HEK293 (cell line): ENCODE results near the gene SCFD2.
A peak's percentile ranks its signal among the peaks of the same experiment; 100 is the strongest.

Experiments
- CTCF ChIA-PET: fragments of 350-600 bp; formaldehyde crosslinking; extraction: SDS; loops from one replicate; lab custom pipeline; 2021; ENCODE audit warnings: antibody characterized with exemption; lab: Yijun Ruan, JAX
- POLR2A ChIA-PET: fragments of 300-600 bp; formaldehyde crosslinking; extraction: SDS; loops from one replicate; lab custom pipeline; 2020; ENCODE audit warnings: antibody characterized with exemption, inconsistent platforms; lab: Yijun Ruan, JAX
- H3K27ac ChIP-seq: fragments of 200-500 bp; sonication (Bioruptor generic); 2 replicates; pipeline ENCODE4 v1.5.1; 2014; ENCODE audit warnings: low read depth, low read length, control low read depth, inconsistent platforms; ENCODE audit errors: extremely low read depth
- H3K36me3 ChIP-seq, 2 experiments: fragments of 200-500 bp in 1 of 2; sonication (Bioruptor generic) in 1 of 2; 1 replicate in 1 of 2; 2 replicates in 1 of 2; pipeline ENCODE4 v1.5.1; 2014 to 2017; ENCODE audit warnings: inconsistent platforms in 2 of 2, low read length in 2 of 2; ENCODE audit not compliant: control insufficient read depth in 2 of 2, insufficient read depth in 1 of 2
- H3K4me1 ChIP-seq: fragments of 200-500 bp; sonication (Bioruptor generic); 2 replicates; pipeline ENCODE4 v1.5.1; 2014; ENCODE audit warnings: mild to moderate bottlenecking, low read length, inconsistent platforms; ENCODE audit not compliant: control insufficient read depth, insufficient read depth
- H3K4me3 ChIP-seq: 2 replicates; pipeline ENCODE4 v1.5.1; 2011; ENCODE audit warnings: low read depth, mild to moderate bottlenecking, control low read depth, low read length, moderate library complexity
- H3K9me3 ChIP-seq: fragments of 200-500 bp; sonication (Bioruptor generic); 2 replicates; pipeline ENCODE4 v1.5.1; 2014; ENCODE audit warnings: low read depth, low read length, inconsistent platforms; ENCODE audit not compliant: control insufficient read depth, insufficient read depth
- BCL11B ChIP-seq: fragments of 450-650 bp; formaldehyde crosslinking; IDR thresholded peaks from 2 replicates; pipeline ENCODE4 v1.5.1; 2016; ENCODE audit warnings: low read depth, missing biosample characterization, missing genetic modification characterization
- EGR2 ChIP-seq: fragments of 450-650 bp; formaldehyde crosslinking; IDR thresholded peaks from 2 replicates; pipeline ENCODE4 v1.5.1; 2016; ENCODE audit warnings: low read depth, missing biosample characterization, missing genetic modification characterization
- FEZF1 ChIP-seq: fragments of 450-650 bp; formaldehyde crosslinking; IDR thresholded peaks from 2 replicates; pipeline ENCODE4 v1.5.1; 2016; ENCODE audit warnings: missing biosample characterization, missing genetic modification characterization
- HOXC10 ChIP-seq: sonication (generic); formaldehyde crosslinking; IDR thresholded peaks from 2 replicates; pipeline ENCODE4 v1.8.1; 2023; ENCODE audit warnings: mild to moderate bottlenecking, missing genetic modification reagents
- IKZF3 ChIP-seq: fragments of 450-650 bp; IDR thresholded peaks from 2 replicates; pipeline ENCODE4 v1.5.0; 2018; ENCODE audit warnings: missing biosample characterization, mild to moderate bottlenecking, missing genetic modification characterization, moderate library complexity
- KLF1 ChIP-seq: fragments of 450-650 bp; formaldehyde crosslinking; IDR thresholded peaks from 2 replicates; pipeline ENCODE4 v1.5.1; 2016; ENCODE audit warnings: missing biosample characterization, missing genetic modification characterization
- KLF9 ChIP-seq: fragments of 450-650 bp; formaldehyde crosslinking; IDR thresholded peaks from 2 replicates; pipeline ENCODE4 v1.5.1; 2016; ENCODE audit warnings: missing biosample characterization, missing genetic modification characterization, low read depth
- PRDM2 ChIP-seq: fragments of 450-650 bp; formaldehyde crosslinking; IDR thresholded peaks from 2 replicates; pipeline ENCODE4 v1.5.1; 2016; ENCODE audit warnings: missing biosample characterization, missing genetic modification characterization, borderline replicate concordance
- RBAK ChIP-seq: fragments of 450-650 bp; formaldehyde crosslinking; IDR thresholded peaks from 2 replicates; pipeline ENCODE4 v1.5.1; 2016; ENCODE audit warnings: missing biosample characterization, missing genetic modification characterization
- SETDB1 ChIP-seq: IDR thresholded peaks from one replicate; pipeline ENCODE4 v1.6.1; 2017; ENCODE audit warnings: mild to moderate bottlenecking, low read length, moderate library complexity, mixed read lengths; ENCODE audit not compliant: insufficient read length
- TCF7L2 ChIP-seq: IDR thresholded peaks from 2 replicates; pipeline ENCODE4 v1.6.1; 2011; ENCODE audit warnings: low read depth, mild to moderate bottlenecking, inconsistent platforms, low read length, moderate library complexity, borderline replicate concordance
- ZBTB17 ChIP-seq: fragments of 450-650 bp; formaldehyde crosslinking; IDR thresholded peaks from 2 replicates; pipeline ENCODE4 v1.5.1; 2016; ENCODE audit warnings: missing biosample characterization, missing genetic modification characterization
- ZBTB6 ChIP-seq: fragments of 450-650 bp; formaldehyde crosslinking; IDR thresholded peaks from 2 replicates; pipeline ENCODE4 v1.5.1; 2017; ENCODE audit warnings: missing biosample characterization, missing genetic modification characterization
- ZFP37 ChIP-seq: fragments of 450-650 bp; formaldehyde crosslinking; IDR thresholded peaks from 2 replicates; pipeline ENCODE4 v1.5.1; 2016; ENCODE audit warnings: missing biosample characterization, missing genetic modification characterization
- ZIC2 ChIP-seq: fragments of 450-650 bp; formaldehyde crosslinking; IDR thresholded peaks from 2 replicates; pipeline ENCODE4 v1.5.1; 2016; ENCODE audit warnings: missing biosample characterization, missing genetic modification characterization
- ZNF175 ChIP-seq: fragments of 450-650 bp; formaldehyde crosslinking; IDR thresholded peaks from 2 replicates; pipeline ENCODE4 v1.5.1; 2016; ENCODE audit warnings: missing biosample characterization, missing genetic modification characterization
- ZNF302 ChIP-seq: fragments of 450-650 bp; formaldehyde crosslinking; IDR thresholded peaks from 2 replicates; pipeline ENCODE4 v1.5.1; 2016; ENCODE audit warnings: missing biosample characterization, missing genetic modification characterization, low read depth
- ZNF404 ChIP-seq: fragments of 450-650 bp; formaldehyde crosslinking; IDR thresholded peaks from 2 replicates; pipeline ENCODE4 v1.5.1; 2017; ENCODE audit warnings: missing biosample characterization, missing genetic modification characterization
- ZNF501 ChIP-seq: fragments of 450-650 bp; formaldehyde crosslinking; IDR thresholded peaks from 2 replicates; pipeline ENCODE4 v1.5.1; 2016; ENCODE audit warnings: missing biosample characterization, missing genetic modification characterization
- ZNF514 ChIP-seq: fragments of 450-650 bp; formaldehyde crosslinking; IDR thresholded peaks from 2 replicates; pipeline ENCODE4 v1.5.1; 2016; ENCODE audit warnings: missing biosample characterization, missing genetic modification characterization
- ZNF548 ChIP-seq: fragments of 450-650 bp; formaldehyde crosslinking; IDR thresholded peaks from 2 replicates; pipeline ENCODE4 v1.5.1; 2016; ENCODE audit warnings: missing biosample characterization, missing genetic modification characterization
- ZNF629 ChIP-seq: fragments of 450-650 bp; formaldehyde crosslinking; IDR thresholded peaks from 2 replicates; pipeline ENCODE4 v1.5.1; 2017; ENCODE audit warnings: missing biosample characterization, missing genetic modification characterization
- ZXDB ChIP-seq: fragments of 450-650 bp; formaldehyde crosslinking; IDR thresholded peaks from 2 replicates; pipeline ENCODE4 v1.5.1; 2016; ENCODE audit warnings: missing biosample characterization, missing genetic modification characterization
- TF ChIP-seq, protein P1 (sequence below): fragments of 450-650 bp; formaldehyde crosslinking; IDR thresholded peaks from 2 replicates; pipeline ENCODE4 v1.5.1; 2016; ENCODE audit warnings: missing biosample characterization, missing genetic modification characterization
- TF ChIP-seq, protein P2 (sequence below): fragments of 450-650 bp; formaldehyde crosslinking; IDR thresholded peaks from 2 replicates; pipeline ENCODE4 v1.5.1; 2017; ENCODE audit warnings: missing biosample characterization, missing genetic modification characterization
- TF ChIP-seq, protein P3 (sequence below): fragments of 450-650 bp; formaldehyde crosslinking; IDR thresholded peaks from 2 replicates; pipeline ENCODE4 v1.5.1; 2016; ENCODE audit warnings: missing biosample characterization, missing genetic modification characterization, borderline replicate concordance

Gene SCFD2

DNA sequence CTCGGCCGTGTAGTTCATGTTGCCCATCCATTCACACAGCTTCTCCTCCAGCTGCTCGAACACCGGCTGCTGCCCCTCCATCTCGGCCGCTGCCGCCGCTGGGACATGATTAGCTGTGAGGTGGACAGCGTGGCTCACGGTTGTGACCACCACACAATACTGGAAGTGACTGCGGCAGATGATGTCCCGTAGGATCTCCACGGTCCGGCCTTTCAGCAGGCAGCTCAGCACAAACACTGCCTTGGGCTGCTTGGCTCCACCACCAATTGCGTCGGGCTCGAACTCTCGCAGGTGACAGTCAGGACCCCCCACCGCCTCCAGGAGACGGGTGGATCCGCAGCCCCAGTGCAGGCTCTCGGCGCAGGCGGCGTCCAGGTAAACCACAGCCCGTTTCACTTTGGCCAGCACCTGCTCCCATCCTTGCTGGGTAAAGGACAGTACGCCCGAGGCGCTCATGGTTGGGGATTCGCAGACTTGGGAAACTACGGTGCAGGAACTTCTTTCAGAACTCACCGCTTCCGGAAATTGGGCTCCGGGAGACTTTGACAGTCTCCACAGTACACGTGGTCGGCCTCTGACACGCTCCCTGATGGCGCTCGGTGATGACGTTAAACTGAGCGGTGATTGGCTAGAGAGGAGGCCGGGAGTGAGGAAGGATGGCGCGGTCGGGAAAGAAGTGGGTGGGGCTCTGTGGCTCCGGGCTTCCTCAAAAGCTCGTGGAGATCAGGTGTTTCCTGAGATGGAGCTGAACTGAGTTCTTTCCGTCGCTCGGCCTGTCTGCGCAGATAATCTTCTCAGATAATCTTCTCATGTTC is at the start of gene SCFD2:
SCFD2 (minus strand) TSS at position 576 of the 815 bp plus-strand sequence.
- Histone ChIP-seq H3K27ac (no peak within 1 kb of the TSS; the same call in 1 of the 2 replicates), H3K4me3 (peak within 1 kb of the TSS; percentile 57), H3K36me3 (no peaks in the 10 kb centered on the region), H3K9me3 (no peaks in the 10 kb centered on the region), H3K4me1 (no peaks in the 10 kb centered on the region)
- CTCF ChIA-PET, result no interaction called here
- POLR2A ChIA-PET, result no interaction called here
- TF ChIP-seq IKZF3 (tag by site-specific recombination), result peak; percentile 82
- TF ChIP-seq, protein P1, sequence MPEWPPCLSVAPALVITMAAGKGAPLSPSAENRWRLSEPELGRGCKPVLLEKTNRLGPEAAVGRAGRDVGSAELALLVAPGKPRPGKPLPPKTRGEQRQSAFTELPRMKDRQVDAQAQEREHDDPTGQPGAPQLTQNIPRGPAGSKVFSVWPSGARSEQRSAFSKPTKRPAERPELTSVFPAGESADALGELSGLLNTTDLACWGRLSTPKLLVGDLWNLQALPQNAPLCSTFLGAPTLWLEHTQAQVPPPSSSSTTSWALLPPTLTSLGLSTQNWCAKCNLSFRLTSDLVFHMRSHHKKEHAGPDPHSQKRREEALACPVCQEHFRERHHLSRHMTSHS (tag by site-specific recombination), result no peak
- peak; percentile 48; the same call in 1 of the 2 replicates for TF ChIP-seq ZNF629
- TF ChIP-seq EGR2, result 0 out of 2 replicates have a peak, but pooled peaks have one; percentile 4
- no peak for TF ChIP-seq ZNF514 (tag by site-specific recombination)
- TF ChIP-seq ZXDB (tag by site-specific recombination), result peak; percentile 55; the same call in 1 of the 2 replicates
- TF ChIP-seq KLF1 (tag by site-specific recombination), result no peak
- peak; percentile 76 for TF ChIP-seq TCF7L2
- TF ChIP-seq SETDB1, result peak; percentile 27
- no peak for TF ChIP-seq PRDM2 (tag by site-specific recombination)
- TF ChIP-seq ZBTB6 (tag by site-specific recombination), result no peak
- no peak for TF ChIP-seq ZNF548
- no peak for TF ChIP-seq BCL11B
- no peak for TF ChIP-seq ZNF404 (tag by site-specific recombination)
- TF ChIP-seq KLF9 (tag by site-specific recombination), result peak; percentile 81
- TF ChIP-seq ZNF302 (tag by site-specific recombination), result no peak
- no peak for TF ChIP-seq FEZF1 (tag by site-specific recombination)
- TF ChIP-seq HOXC10 (CRISPR knock-in tag), result no peak
- no peak for TF ChIP-seq ZNF175 (tag by site-specific recombination)
- no peak for TF ChIP-seq ZNF501 (tag by site-specific recombination)
- TF ChIP-seq ZIC2 (tag by site-specific recombination), result no peak
- TF ChIP-seq, protein P2, sequence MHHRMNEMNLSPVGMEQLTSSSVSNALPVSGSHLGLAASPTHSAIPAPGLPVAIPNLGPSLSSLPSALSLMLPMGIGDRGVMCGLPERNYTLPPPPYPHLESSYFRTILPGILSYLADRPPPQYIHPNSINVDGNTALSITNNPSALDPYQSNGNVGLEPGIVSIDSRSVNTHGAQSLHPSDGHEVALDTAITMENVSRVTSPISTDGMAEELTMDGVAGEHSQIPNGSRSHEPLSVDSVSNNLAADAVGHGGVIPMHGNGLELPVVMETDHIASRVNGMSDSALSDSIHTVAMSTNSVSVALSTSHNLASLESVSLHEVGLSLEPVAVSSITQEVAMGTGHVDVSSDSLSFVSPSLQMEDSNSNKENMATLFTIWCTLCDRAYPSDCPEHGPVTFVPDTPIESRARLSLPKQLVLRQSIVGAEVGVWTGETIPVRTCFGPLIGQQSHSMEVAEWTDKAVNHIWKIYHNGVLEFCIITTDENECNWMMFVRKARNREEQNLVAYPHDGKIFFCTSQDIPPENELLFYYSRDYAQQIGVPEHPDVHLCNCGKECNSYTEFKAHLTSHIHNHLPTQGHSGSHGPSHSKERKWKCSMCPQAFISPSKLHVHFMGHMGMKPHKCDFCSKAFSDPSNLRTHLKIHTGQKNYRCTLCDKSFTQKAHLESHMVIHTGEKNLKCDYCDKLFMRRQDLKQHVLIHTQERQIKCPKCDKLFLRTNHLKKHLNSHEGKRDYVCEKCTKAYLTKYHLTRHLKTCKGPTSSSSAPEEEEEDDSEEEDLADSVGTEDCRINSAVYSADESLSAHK (tag by site-specific recombination), result no peak
- TF ChIP-seq ZBTB17 (tag by site-specific recombination), result peak; percentile 64; the same call in 1 of the 2 replicates
- TF ChIP-seq RBAK (tag by site-specific recombination), result no peak
- 0 out of 2 replicates have a peak, but pooled peaks have one; percentile 32 for TF ChIP-seq ZFP37
- TF ChIP-seq, protein P3, sequence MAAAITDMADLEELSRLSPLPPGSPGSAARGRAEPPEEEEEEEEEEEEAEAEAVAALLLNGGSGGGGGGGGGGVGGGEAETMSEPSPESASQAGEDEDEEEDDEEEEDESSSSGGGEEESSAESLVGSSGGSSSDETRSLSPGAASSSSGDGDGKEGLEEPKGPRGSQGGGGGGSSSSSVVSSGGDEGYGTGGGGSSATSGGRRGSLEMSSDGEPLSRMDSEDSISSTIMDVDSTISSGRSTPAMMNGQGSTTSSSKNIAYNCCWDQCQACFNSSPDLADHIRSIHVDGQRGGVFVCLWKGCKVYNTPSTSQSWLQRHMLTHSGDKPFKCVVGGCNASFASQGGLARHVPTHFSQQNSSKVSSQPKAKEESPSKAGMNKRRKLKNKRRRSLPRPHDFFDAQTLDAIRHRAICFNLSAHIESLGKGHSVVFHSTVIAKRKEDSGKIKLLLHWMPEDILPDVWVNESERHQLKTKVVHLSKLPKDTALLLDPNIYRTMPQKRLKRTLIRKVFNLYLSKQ (tag by site-specific recombination), result no peak
